GM19397 (cell line): ENCODE data around the gene COL25A1.
"Not testable (repeated sequence)": the region's sequence is repeated elsewhere in the genome, so short reads cannot be mapped to it uniquely, and the experiment has no call there.

Source experiments
- ATAC-seq: cut with Tn5 transposase; IDR thresholded peaks from one replicate; pipeline ENCODE4 v1.9.1; 2021; ENCODE audit warnings: mild to moderate bottlenecking, moderate library complexity; ENCODE audit not compliant: unreplicated experiment

COL25A1 gene

DNA sequence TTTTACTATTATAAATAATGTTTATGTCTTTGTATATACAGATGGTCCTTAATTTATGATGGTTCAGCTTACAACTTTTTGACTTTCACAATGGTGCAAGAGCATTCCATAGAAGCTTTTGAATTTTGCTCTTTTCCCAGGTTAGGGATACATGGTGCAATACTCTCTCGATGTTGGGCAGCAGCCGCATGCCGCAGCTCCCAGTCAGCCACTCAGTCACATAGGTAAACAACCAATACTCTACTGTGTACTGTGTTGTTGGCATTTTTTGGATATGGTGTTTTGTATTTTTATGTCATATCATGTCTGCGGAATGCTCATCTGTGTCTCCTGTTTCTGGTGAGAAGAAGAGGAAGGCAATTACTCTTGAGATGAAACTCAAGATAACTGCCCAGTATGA is 281.6 kb downstream of the COL25A1 start:
- ATAC-seq: no peak

DNA sequence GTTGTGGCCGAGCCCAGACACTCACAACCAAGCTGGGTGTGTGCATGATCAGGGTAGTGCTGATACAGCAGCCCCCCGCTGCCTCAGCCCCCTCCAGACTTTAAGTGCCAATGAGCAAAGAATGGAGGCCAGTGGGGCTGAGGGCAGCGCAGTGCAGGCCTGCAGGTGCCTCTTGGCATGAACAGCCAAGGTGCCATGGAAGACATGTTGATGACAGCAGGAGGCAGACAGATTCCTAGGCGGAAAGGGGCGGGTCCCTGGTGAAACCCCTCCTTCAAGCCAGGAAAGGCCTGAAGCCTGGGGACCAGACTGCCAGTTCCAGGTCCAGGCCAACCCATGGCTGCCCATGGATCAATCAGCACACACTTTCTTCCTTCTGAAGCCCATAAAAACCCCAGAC is 286.3 kb downstream of the COL25A1 start:
- ATAC-seq: no peak

DNA sequence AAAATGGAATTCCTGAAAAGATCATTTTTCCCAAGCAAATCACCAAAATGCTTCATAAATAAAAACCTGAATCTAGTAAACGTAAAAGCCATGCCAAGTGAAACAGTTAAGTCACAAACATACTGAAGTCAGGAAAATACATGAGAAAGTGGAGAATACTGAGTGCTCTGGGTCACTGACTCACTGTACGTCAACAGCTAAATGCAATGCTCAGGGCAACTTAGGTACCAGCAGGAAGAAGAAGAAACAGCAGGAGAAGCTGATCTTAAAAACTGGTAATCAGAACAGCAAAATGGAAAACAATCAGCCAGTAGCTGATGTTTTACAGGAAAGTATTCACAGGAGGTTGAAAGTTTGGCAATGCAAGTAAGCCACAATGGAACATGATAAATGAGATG is 287.0 kb downstream of the COL25A1 start:
- no peak for ATAC-seq

- no peak for ATAC-seq
These were observed 287.7 kb downstream of the COL25A1 start for GRCh38 chr4:109014593-109015412.

DNA sequence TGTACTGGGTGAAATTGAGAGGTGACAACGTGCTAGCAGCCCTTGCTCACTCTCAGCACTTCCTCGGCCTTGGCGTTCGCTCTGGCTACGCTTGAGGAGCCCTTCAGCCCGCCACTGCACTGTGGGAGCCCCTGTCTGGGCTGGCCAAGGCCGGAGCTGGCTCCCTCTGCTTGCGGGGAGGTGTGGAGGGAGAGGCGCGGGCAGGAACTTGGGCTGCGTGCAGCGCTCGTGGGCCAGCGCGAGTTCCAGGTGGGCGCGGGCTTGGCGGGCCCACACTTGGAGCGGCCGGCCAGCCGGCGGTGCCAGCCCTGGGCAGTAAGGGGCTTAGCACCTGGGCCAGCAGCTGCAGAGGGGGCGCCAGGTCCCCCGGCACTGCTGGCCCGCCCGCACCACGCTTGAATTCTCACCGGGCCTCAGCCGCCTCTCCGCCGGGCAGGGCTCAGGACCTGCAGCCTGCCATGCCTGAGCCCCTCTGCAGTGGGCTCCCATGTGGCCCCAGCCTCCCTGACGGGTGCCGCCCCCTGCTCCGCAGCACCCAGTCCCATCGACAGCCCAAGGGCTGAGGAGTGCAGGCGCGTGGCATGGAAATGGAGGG is 290.1 kb downstream of the COL25A1 start:
- no peak for ATAC-seq

- no peak for ATAC-seq
These were observed 291.0 kb downstream of the COL25A1 start for GRCh38 chr4:109011241-109012026.

DNA sequence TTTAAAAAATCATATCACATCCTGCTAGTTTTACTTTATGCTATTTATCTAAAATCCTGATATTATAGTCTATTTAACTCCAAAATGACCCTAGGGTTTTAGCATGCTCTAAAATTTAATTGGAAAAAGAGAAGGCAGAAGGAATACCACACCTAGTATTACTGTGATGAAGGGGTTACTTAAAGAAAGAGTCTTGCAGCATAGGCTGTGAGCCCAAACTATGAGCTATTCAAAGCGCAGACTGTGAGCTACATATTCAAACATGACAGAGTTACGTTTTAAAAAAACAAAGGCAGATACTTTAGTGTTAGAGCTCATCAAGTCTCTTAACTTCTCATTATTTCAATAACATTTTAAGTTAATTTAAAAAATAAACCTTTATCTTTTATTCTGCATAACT is 291.9 kb downstream of the COL25A1 start:
- ATAC-seq: no peak

- no peak for ATAC-seq
These were observed 292.5 kb downstream of the COL25A1 start for GRCh38 chr4:109009909-109010308.

- ATAC-seq: no peak
These were observed 294.5 kb downstream of the COL25A1 start for GRCh38 chr4:109007976-109008375.

- no peak for ATAC-seq
These were observed 296.9 kb downstream of the COL25A1 start for GRCh38 chr4:109005523-109005922.

GRCh38 chr4:109004418-109004817 is 298.0 kb downstream of the COL25A1 start:
- ATAC-seq: no peak

DNA sequence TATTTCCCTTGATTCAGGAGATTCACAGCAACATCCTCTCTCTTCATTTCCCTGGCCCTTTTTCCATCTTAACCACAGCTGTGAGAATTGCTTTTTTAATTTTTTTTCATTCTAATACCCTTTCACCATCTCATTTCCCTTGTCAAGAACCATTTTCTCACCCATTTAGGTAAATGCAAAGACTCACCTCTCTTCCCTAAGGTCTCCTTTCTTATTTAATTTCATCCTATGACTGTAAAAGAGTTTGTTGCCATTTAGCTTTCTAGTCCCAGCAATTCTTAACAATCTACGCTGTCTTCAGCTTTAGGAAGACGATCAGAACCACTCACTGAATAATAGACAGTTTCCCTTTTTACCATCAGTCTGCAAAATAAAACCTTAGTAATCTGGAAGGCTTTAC is 298.5 kb downstream of the COL25A1 start:
- ATAC-seq: no peak

DNA sequence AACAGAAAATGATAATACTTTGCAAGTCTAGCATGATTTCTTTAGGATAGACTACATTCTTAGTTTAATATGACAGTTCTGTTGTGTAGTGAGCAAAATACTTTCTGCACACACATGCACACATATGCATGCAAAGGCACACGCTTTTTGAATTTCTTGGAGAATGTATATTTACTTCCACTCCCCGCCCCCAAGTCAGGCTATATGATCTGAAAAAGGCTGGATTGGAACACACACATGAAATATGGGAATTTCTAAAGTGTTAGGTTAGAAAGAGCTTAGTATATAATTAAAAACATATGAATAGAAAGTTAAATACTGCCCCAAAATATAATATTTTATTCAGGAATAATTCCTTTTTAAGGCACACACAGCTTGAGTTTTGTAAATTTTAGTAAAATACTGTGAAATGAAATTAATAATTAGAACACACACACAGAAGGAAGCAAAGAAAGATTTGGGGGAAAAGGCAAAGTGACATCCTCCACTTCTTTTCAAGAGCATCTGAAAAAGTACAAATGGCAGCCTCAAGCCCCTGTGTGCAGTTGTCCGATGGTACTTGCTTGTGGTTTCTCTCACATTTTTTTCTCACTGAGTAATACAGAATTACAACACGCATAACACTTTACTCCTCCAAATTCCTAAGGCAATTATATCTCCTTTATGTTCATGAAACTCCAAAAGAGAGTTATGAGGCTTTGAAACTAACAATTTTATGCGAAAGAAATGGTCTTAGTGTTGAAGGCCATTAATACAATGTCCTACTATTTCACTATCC is 310.7 kb downstream of the COL25A1 start:
- ATAC-seq: no peak

- peak; percentile 57 for ATAC-seq
These were observed 313.8 kb downstream of the COL25A1 start for GRCh38 chr4:108988464-108989195.

DNA sequence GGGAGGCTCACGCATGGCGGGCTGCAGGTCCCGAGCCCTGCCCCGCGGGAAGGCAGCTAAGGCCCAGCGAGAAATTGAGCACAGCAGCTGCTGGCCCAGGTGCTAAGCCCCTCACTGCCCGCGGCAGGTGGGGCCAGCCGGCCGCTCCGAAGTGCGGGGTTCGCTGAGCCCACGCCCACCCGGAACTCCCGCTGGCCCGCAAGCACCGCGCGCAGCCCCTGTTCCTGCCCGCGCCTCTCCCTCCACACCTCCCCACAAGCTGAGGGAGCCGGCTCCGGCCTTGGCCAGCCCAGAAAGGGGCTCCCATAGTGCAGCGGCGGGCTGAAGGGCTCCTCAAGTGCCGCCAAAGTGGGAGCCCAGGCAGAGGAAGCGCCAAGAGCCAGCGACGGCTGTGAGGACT is 318.0 kb downstream of the COL25A1 start:
- ATAC-seq: not testable (repeated sequence)

DNA sequence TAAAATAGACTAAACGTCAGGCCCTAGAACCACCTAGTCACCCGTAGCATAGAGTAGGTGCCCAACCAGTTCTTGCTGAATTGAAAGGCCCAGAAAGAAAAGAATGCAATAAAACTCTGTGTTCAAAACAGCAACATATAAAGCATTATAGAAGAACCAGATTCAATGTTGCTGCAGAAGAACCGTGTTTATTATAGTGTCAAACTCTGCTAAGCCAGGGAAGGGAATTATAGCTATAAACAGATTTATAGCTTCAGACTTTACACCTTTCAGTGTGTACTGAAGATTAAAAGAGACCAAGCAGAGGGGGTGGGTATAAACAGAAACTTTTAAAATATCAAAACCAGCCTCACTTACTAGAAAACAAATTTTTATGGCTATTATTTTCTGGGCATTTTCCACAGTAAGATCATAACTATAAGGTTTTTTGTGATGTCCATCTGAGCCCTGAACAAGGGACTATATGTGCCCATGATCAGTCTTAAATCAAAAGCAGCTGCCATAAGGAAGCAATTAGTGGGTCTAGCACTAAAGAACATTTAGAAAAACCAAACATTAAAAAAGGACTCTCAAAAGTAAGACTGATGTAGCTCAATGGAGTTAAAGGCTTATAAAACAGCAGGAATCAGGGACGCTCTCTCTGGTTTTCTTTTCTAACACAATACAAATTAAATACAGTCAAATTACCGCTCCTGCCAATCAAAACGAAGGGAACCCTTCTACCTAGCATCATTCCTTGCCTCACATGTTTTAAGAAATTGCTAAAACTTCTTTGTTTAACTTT is 319.9 kb downstream of the COL25A1 start:
- no peak for ATAC-seq

DNA sequence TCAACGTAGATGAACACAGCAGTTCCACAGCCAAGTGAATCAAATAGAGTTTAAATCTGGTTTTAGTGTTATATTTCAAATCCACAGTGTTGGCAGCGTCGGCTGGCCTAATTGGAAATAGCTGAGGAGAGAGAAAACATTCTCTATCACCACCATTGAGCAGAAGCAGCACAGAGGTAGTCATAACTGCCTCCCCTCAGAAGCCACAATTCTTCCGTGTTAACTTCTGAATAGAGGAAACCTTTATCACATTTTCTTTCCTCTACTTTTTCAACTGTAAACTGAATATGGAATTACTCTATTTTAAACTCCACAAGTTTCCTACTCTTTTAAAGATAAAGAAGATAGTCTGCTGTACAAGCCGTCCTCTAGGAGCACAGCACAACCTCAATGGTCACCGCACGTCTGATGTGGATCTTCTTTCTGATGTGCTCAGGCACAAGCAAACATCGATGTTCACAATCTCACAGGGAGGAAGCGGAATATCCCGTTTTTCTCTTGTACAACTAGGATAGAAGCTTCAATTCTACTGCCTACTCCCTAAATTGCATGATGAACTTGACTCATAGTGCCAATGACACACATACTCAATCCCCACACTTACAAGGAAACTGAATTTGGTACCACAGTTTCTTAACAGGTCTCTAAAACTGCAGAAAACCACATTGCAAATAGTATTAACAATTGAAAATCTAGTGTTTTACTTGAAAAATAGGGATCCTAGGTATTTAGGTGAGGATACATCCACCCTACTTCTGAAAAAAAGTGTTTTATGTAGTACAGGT is 321.8 kb downstream of the COL25A1 start:
- ATAC-seq: no peak

GRCh38 chr4:108979759-108980158 is 322.7 kb downstream of the COL25A1 start:
- no peak for ATAC-seq

GRCh38 chr4:108978066-108978465 is 324.4 kb downstream of the COL25A1 start:
- ATAC-seq: no peak
